H4 (cell line): Measurements from ENCODE around the gene SCGB1D1. TPM values are rescaled to one million over a fixed set of nuclear protein-coding genes. Genes with fewer than 3 reads are reported as not detected.

Source experiments
- DNase-seq: peaks from one replicate; pipeline ENCODE4 v3.0.0-alpha.2; 2015; ENCODE audit warnings: low spot score
- total RNA-seq: library from RNA; depleted of rRNA; stranded (reverse); fragments of >200 nt; shearing (Covaris generic); gene quantifications from 2 replicates; pipeline ENCODE4 v1.2.3, GENCODE V29; 2014; rRNA removed

Gene SCGB1D1
- not detected in 2 replicates for total RNA-seq

- DNase-seq = no peak
Measured at GRCh38 chr11:62190011-62190410, at the start of gene SCGB1D1. Gene SCGB1D1, plus strand, starts transcription at chr11:62190216. Its CDS starts 69 bp downstream, at chr11:62190285.

GRCh38 chr11:62140304-62141110, 49.5 kb upstream of the SCGB1D1 start:
- DNase-seq = no peak

DNA sequence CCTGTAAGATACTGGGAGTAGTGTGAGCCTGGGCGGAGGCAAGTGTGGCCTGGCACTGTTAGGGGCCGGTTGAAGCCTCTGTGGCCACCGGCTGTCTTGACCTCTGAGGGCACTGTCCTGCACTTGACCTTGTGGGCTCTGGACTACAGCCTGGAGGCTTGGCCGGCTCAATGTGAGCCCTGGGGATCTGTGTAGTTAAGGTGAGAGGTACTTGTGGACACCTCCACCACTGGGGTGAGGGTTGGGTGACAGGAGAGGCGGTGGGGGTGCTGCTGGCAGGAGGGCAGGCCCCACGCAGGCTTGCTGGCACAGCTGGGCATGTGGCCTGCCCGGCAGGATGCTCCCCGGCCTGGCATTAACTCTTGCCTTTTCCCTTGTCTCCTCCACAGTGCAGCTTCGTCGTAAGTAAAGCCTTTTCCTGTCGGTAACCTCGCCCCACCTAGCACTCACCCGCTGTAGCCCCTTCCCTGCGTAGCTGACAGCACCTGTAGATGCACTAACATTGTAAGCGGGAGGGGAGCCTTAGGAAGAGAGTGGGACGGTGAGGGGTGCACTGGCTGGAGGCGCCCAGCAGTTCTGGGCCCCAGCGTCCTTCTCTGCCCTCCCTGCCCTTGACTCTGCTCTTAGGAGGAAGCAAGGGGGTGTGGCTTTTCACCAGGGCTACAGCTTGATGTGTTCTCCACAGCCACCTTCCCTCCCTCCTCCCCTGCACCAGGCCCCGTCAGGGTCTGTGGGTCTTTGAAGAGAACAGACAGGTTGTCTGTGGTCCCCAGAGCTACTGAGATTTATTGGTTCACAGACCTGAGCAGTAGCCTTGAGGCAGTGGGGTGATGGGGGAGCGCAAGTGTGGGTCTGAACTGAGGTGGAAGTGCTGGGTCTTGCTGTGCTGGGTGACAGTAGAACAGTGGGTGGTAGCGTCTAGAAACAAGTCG, 48.6 kb upstream of the SCGB1D1 start:
- no peak for DNase-seq

GRCh38 chr11:62142043-62142375, 48.0 kb upstream of the SCGB1D1 start:
- no peak for DNase-seq

GRCh38 chr11:62142921-62143320, 47.1 kb upstream of the SCGB1D1 start:
- DNase-seq = no peak

GRCh38 chr11:62143727-62144126, 46.3 kb upstream of the SCGB1D1 start:
- no peak for DNase-seq

DNA sequence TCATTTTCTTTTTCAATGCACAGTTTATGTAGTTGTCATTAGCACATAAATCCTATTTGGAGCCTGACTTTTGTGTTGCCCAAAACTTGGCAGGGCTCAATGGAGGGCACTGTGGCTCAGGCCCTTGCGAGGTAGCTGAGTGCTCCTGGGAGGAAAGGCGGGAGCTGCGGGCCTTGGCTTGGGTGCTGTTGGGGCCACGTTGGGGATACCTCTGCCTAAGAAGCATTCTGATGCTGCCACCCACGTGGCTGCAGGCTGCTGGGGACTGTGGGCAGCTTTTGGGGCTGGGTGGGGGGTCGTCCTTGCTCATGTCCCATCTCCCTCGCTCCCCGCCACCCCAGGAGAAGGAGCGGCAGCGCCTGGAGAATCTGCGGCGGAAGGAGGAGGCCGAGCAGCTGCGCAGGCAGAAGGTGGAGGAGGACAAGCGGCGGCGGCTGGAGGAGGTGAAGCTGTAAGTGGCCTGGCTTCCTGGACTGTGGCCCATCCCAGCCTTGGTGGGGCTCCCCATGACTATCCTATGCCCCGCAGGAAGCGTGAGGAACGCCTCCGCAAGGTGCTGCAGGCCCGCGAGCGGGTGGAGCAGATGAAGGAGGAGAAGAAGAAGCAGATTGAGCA, 45.3 kb upstream of the SCGB1D1 start:
- DNase-seq = no peak

DNA sequence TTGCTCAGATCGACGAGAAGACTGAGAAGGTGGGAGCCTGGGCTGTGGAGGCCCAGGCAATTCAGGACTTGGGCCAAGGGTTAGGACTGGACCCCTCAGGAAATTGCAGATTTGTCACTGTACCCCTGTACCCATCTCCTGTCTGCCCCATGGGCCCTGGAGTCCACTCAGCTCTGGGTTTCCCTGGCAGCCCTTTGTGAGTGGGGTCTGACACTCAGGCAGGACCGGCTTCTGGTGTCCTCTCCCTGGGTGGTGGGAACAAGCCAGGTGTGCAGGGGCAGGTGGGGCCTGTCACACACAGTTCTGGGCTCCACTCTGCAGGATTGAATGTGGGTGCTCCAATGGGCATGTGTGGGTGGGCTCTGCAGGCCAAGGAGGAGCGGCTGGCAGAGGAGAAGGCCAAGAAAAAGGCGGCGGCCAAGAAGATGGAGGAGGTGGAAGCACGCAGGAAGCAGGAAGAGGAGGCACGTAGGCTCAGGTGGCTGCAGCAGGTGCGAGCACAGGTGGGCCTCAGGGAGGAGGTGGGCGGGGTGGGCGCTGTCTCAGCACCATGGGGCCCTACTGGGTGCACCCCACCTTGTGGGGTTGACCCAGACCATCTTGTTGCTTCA, 44.6 kb upstream of the SCGB1D1 start:
- no peak for DNase-seq

DNA sequence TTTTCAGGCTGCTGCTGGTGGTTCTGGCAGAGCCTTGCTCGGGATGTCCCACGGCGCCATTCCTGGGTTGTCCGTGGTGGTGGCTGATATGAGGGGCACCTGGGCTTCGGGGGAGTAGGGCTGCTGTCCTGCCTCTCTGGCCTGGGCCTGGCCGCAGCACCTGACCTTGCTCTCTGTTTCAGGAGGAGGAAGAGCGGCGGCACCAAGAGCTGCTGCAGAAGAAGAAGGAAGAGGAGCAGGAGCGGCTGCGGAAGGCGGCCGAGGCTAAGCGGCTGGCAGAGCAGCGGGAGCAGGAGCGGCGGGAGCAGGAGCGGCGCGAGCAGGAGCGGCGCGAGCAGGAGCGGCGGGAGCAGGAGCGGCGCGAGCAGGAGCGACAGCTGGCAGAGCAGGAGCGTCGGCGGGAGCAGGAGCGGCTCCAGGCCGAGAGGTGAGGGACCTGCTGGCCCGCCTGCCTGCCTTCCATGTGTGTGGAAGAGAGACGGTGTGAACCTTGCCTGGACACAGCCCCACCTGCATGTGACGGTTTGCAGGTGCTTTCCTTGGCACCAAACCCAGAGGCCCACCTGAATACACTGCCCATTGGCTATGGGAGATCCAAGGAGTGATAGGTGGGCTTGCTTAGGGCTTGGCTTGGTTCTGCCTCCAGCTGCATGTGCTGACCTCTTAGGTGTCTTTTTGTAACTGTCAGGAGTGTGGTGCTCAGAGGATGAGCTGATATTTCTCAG, 43.4 kb upstream of the SCGB1D1 start:
- no peak for DNase-seq

GRCh38 chr11:62147545-62147944, 42.5 kb upstream of the SCGB1D1 start:
- no peak for DNase-seq

- DNase-seq = no peak
Measured at GRCh38 chr11:62148271-62148980, 41.6 kb upstream of the SCGB1D1 start.

GRCh38 chr11:62149986-62150886, 39.8 kb upstream of the SCGB1D1 start:
- no peak for DNase-seq

DNA sequence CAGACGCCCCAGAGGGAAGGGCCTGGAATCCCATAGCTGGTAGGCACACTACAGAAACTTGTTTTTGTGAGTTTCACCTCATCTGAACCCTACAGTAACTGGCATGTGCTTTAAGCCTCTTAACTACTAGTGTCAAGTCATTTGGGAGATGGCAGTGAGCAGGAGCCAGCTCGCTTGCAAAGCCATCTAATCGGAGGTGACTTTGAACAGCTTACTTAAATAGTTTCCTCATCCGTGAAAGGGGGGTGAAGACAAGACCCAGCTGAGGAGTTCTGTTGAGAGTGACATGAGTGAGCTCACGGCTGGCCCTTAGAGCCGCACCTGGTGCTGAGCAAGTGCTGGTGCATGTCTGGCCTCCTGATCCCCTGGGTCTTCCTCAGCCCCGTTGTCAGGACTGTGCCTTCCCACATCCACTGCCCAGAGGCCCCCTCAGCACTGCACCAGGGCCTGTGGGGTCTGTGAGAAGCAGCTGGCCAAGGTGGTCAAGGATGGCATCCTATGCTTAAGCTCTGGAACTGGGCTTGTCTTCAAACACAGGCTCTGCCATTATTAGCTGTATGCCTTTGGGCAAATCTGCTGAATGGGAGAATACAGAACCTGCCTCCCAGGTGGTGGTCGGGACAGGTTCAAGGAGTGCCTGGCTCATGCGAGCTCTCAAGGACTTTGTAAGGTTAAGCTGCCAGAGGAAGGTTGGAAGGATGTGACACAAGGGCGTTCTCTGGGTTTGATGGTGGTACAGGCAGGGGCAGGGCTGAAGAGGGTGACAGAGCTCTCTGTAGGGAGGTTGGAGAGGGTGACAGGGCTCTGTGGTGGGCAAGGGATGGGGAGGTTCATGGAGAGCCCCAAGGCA, 38.9 kb upstream of the SCGB1D1 start:
- no peak for DNase-seq

DNA sequence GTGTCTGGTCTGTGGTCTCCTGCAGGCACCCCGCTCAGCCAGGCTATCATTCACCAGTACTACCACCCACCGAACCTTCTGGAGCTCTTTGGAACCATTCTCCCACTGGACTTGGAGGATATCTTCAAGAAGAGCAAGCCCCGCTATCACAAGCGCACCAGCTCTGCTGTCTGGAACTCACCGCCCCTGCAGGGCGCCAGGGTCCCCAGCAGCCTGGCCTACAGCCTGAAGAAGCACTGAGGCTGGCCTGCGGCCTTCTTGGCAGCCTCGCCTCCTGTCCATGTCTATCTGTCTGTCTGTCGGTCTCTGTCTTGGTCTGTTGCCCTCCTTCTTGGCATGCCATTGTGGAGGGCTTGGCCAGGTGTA, 38.3 kb upstream of the SCGB1D1 start:
- DNase-seq = no peak

DNA sequence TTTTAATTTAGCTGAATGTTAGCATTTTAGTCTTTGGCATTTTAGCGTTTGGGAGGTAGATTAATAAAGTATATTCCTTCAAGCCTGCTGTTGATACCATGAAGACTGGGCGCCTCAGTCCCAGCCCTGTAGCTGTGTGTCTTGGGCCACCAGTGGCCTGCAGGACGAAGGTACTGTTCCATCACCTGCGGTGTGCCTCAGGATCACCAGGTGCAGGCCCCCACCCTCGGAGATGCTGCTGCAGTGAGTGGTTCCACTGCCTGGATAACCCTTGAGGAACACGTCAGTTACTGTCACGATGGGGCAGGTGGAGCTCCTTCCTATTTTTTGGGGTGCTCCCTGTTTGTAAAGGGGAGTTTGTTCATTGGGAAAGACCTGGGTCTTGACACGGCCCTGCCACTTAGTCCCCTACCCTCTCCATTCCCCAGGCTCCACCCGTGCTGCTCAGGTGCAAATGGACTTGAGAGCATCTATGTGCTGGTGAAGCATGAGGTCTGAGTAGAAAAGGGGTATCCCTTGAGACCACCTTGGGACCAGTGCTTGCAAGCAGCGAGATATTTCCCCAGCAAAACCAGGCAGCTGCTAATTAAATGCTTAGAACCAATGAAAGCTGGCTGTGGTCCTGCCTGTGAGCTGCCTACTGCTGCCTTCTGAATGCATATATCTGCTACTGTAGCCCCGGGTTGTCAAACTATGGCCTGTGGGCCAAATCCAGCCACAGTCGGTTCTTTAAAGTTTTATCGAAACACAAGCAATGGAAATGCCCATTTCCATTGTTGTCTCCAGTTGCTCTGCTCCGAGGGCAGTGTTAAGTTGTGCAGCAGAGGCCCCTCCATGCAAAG, 37.5 kb upstream of the SCGB1D1 start:
- DNase-seq = no peak

- no peak for DNase-seq
Measured at GRCh38 chr11:62153087-62153395, 37.0 kb upstream of the SCGB1D1 start.

DNA sequence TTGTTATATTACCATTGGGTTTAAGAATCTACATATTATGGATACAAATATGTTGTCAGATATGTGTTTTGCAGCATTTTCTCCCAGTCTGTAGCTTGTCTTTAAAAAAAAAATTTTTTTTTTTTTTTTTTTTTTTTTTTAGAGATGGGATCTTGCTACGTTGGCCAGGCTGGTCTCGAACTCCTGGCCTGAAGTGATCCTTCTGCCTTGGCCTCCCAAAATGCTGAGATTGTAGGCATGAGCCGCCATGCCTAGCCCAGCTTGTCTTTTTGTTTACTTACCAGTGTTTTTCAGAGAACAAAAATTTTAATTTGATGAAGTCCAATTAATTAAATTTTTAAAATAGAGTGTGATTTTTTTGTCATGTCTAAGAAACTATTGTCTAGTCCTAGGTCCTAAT, 36.4 kb upstream of the SCGB1D1 start:
- DNase-seq = no peak

GRCh38 chr11:62157603-62158002, 32.4 kb upstream of the SCGB1D1 start:
- DNase-seq = no peak
